Stimulated activated CD8-positive, alpha-beta memory T cell treated with anti-CD3 and anti-CD28 coated beads, Interleukin-4, amount 100 ng/mL, for 4 hours (primary cell): ENCODE results near the gene ZBTB1.
"Not testable (repeated sequence)": the region's sequence is repeated elsewhere in the genome, so short reads cannot be mapped to it uniquely, and the experiment has no call there.

Experiments
- DNase-seq, 2 donors: peaks; one replicate each; pipeline ENCODE4 v3.0.0-alpha.2; 2020; ENCODE audit warnings: low read depth in 2 of 2, low spot score in 1 of 2

ZBTB1 gene

GRCh38 chr14:64495252-64495651 is 9.3 kb upstream of the ZBTB1 start:
- DNase-seq = no peak

DNA sequence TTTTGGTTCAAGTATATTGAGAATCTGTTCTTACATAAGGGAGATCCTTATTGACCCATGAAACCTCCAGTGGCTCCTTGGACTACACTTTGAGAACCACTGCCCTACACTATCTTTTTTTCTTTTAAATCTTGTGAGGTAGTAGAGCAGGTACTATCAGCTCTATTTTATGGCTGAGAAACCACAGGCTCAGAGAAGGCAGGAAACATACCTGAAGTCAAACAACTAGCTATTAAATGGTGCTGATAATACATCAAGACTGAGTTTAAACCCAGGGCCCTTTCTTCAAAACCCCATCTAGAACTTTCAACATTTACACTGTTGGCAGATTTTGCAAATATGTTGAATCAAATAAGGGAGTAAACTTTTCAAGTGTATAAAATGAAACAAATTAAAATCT is 7.8 kb upstream of the ZBTB1 start:
- DNase-seq = no peak

DNA sequence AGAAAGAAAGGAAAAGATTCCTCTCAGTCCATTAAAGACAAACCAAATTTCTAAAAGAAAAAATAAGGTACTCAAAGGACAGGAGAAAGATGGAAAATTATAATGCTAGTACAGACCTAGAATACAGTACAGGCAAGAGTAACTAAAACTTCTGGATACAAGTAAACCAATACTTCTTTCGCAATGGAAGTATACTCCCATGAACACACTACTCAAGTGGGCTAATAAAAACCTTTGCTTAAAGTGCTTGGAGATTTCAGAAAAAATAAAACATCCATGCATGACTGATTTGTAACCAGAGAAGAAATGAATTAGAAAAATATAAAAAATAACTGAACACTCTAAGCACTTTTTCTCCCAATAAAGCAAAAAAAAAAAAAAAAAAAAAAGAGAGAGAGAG is 4.5 kb upstream of the ZBTB1 start:
- DNase-seq = no peak

DNA sequence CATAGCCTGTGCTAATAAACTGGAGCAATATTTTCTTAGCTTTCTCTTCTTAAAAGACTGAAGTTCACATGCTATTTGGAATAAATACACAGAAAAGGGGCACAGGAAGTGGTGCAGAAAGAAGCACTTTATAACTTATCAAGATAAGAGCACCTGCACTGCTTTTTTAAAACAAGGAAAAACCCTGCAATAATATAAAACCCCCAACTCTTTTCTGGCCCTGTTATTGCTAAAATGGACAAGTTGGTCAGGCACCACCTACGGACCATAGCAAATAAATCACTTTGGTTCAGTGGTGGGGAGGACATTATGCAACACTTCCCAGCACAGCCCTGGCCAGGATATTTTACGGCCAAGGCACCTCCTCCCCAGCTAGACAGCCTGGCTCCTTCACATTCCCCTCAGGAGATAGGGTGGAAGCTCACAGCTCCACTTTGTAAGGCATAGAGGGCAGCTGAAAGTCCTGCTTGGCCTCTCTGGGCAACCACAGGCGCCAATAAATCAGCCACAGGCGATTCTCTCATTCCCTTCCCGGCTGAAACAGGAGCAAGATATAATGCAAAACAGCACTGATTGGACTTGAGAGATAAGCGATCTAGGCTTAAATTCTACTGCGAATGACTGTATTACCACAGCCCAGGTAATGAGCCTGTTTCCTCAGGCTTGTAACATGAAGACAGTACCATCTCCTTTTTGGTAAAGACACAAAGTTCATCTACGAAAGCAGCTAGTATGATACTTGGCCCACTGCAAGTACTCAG is 3.0 kb upstream of the ZBTB1 start:
- no peak for DNase-seq

DNA sequence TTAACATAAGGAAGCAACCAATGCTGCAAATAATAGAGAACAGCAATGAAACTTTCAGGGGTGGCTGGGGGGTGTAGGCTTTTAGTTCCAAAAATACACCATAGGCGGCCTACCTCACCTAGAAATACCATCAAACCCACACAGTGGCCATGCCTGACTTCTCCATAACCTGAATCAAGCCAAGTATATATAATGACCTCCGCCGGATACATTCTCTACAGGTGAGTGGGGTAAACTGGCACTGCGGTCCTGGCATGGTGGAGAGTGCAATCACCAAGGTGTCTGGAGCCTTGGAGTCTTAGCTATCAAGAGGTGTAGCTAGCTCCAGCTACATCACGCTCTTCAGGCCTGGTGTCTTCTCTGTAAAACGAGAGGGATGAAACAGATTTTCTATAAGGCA is 2.1 kb upstream of the ZBTB1 start:
- DNase-seq = no peak

- DNase-seq = no peak
Observed at GRCh38 chr14:64502887-64503433, 1.6 kb upstream of the ZBTB1 start.

DNA sequence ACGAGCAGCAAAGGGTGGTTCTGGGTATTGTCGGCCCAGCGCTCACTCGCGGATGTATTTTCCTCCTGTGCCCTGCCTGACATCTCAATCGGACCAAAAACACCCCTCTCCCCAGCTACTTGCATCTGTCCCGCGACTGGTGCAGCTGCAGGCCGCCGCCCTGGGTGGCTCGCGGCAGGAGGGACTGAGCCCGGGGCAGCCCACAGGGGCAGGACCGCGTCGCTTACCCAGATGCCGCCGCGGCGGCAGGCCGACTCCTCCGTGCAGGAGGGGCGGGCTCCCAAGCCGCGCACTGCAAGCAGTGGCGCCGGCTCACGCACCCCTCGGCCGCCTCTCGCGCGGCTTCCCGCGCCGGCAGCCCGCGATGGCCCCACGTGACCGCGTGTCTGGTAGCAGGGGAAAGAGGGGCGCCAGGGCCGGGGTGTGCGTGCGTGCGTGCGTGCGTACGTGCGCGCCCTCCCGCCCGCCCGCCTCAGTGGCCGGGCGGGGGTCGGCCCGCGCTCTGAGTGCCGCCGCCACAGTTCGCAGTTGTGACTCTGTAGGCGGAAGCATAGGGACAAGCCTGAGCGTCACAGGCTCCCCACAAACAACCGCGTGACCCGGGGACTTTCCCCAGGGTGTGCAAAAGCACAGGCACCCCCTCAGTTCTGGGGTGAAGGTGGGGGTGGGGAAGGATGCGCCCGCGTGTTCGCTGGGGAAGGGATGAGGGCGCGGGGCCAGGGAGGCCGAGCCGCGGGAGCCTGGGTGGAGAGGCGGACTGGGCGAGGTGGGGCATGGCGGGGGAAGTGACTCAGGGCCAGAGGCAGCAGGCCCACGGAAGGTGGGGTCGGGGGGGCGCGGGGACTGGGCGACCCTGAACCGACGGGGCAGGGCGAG is 898 bp upstream of the ZBTB1 start, which contains the start of gene ZBTB25:
TSS of gene ZBTB25 (minus strand) at position 405 of the 876 bp plus-strand sequence. CDS start 13,305 bp downstream, outside the sequence.
- peak; percentile 93 to 94 for DNase-seq

DNA sequence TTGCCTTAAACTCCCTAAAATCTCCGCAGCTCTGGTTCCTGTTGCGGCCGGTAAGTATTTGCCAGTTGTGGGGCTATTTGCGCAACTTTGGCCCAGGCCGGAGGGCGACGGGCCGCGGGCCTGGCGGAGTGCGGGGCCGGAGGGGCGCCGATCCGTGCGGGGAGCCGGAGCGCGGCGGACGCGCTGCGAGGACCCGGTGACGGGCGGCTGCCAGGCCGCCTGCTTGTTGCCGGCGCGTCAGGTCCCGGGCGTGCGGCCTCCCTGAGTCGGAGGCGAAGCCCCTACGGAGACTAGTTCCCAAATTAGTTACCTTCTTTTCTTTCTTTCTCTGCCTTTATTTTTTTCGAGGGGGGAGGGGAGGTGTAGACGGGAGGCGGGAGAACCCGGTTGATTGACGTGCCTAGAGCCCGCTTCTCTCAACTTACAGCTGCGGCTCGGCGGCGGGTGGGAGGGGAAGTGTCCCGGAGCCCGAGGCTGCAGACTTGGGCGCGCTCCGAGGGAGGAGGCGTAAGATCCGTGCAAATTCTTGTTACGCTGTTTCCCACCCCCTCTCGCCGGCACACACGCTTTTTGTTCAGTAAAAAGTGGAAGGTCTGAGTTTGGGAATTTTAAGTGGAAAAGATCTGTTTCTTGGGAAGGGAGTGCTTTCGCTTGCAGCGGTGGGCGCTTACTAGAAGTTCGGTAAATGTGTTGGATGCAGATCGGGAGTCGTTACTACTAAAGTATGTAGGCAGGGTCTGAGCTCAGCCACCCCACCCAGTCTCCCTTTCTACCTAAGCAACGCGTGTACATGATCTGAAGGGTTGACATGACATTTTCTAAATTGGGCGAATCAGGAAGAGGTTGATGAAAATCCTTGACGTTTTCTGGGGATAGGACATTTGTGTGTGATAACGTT is 576 bp downstream of the ZBTB1 start:
- peak; percentile 56 to 72 for DNase-seq

GRCh38 chr14:64506721-64507120 is 2.2 kb downstream of the ZBTB1 start:
- DNase-seq = no peak

DNA sequence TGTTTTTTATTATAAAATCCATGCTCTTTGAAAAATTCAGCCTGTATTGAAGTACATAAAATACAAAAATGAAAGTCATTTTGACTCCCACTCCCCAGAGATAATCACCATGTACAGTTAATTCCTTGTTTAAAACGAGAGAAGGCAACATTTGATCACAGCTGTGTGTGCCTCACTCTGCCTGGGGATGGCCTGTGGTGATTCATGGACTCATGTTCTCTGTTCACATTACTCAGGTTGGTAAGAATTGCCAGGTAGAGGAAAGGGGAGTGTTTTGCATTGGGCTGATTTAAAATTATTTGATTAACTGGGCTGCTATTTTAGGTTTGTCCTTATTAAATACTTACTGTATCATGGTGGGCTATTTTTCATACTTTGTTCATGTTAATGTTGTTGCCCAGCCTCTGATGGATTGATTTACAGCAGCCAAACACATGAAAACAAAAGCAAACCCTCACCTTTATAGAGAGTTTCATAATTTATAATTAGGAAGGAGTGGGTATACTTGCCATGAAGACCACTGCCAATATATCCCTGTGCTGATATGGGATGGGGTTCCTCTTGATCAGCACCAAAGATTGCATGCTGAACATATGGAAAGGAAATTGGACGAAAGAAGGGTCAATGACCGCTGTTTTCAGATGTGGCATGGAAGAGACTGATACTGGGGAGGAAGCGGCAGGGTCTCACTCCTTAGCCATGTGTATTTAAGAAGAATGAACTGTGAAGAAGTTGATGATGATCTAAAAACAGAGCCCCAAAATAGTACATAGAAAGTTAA is 3.0 kb downstream of the ZBTB1 start:
- peak in 1 of 2 donors; percentile 13 for DNase-seq

DNA sequence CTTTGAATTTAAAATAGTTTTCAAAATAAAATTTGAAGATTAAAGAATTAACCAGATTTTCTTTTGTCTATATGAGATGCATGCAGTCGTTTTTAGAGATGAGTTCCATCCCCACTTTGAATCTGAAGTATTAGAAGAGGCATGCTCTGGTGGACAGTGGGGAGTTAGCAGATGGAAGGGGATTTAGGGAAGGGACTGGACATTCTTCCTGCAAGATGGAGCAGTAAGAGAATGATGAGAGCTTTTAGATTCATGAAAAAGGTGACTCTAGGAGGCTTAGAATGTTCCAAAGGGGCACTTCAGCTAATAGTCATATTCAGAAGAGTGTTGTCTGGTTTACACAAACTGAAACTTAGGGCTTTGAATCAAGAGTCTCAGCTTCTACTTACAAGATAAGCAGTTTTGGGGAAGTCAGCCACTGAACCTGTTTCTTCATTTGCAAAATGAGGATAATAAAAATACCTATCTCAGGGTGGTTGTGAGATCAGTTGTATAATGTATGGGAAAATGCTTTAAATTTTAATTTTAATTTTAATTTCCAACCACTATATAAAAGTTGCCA is 3.7 kb downstream of the ZBTB1 start:
- no peak for DNase-seq

GRCh38 chr14:64509036-64509435 is 4.5 kb downstream of the ZBTB1 start:
- no peak for DNase-seq

- peak; percentile 39 to 53 for DNase-seq
Observed at GRCh38 chr14:64510825-64511671, 6.5 kb downstream of the ZBTB1 start.

GRCh38 chr14:64513271-64513670 is 8.7 kb downstream of the ZBTB1 start:
- DNase-seq = no peak

- DNase-seq = no peak
Observed at GRCh38 chr14:64515053-64515452, 10.5 kb downstream of the ZBTB1 start.

DNA sequence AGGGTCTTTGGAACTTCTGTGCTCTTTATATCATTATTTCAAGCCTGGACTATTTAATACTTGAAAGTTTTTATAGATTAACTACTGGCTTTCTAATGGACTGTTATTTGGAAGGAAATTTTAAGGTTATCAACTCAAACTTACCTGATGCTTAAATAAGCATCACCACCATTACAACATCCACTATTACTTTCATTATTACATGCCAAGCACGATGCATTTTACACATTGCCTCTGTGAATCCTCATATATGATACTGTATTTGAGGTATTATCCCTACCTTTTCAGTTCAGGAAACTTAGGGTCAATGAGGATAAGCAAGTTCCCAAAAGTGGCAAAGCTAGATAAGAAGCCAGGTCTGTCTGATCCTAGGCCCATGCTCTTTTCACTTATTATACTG is 12.4 kb downstream of the ZBTB1 start:
- no peak for DNase-seq

- DNase-seq = not testable (repeated sequence)
Observed at GRCh38 chr14:64517667-64518066, 13.1 kb downstream of the ZBTB1 start.

DNA sequence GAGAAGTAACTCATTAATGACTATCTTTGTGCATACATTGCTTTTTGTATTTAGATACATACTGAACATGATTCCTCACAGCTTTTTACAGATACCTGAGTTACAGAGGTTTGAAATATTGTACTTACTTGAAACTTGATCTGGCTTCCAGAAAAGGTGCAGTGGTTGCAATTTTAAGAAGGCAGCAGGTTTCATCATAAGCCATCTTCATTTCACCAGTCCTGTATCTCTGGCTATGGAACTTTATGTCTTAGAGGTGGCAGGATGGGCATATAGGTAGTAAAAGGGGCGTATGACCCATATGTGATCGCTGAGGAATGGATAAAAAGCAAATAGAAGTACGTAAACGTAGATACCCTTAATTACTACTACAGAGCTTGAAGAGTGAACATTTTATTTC is 13.7 kb downstream of the ZBTB1 start:
- no peak for DNase-seq

GRCh38 chr14:64520699-64521098 is 16.1 kb downstream of the ZBTB1 start:
- no peak for DNase-seq
